Progenitor cell of endocrine pancreas (in vitro differentiated cells): ENCODE measurements around the gene MAGI3. TPM values are rescaled to one million over a fixed set of nuclear protein-coding genes. Genes with fewer than 3 reads are reported as not detected.

ENCODE experiments used
- DNase-seq: peaks from one replicate; pipeline ENCODE4 v3.0.0; 2021; ENCODE audit warnings: low spot score; ENCODE audit not compliant: unreplicated experiment
- H3K27ac Mint-ChIP-seq: 2 replicates; pipeline ENCODE4 v1.8.0; 2021; ENCODE audit warnings: mild to moderate bottlenecking, moderate library complexity, mixed read lengths
- H3K27me3 Mint-ChIP-seq: 2 replicates; pipeline ENCODE4 v1.8.0; 2021; ENCODE audit warnings: mixed read lengths
- H3K36me3 Mint-ChIP-seq: 2 replicates; pipeline ENCODE4 v1.8.0; 2022; ENCODE audit warnings: mixed read lengths; ENCODE audit not compliant: insufficient read depth
- H3K4me1 Mint-ChIP-seq: 2 replicates; pipeline ENCODE4 v1.8.0; 2021; ENCODE audit warnings: low read depth, mixed read lengths
- H3K4me3 Mint-ChIP-seq: 2 replicates; pipeline ENCODE4 v1.8.0; 2021; ENCODE audit warnings: low read depth, mild to moderate bottlenecking, moderate library complexity, mixed read lengths
- H3K9me3 Mint-ChIP-seq: 2 replicates; pipeline ENCODE4 v1.8.0; 2021; ENCODE audit warnings: low read depth, mixed read lengths
- CTCF ChIP-seq: fragments of 200-600 bp; sonication (generic); IDR thresholded peaks from one replicate; pipeline ENCODE4 v1.5.0; 2021; ENCODE audit warnings: antibody characterized with exemption, mild to moderate bottlenecking; ENCODE audit not compliant: unreplicated experiment
- long read RNA-seq: library from polyadenylated mRNA; unstranded; transcript quantifications from one replicate; pipeline ENCODE4 v2.0.0, GENCODE V29; 2020
- total RNA-seq: library from RNA; stranded (reverse); gene quantifications from 2 replicates; pipeline ENCODE4 v1.2.1, GENCODE V29; 2021

The MAGI3 gene
- 23.6 and 23.7 TPM in 2 replicates for total RNA-seq
- long read RNA-seq, partial matches to known transcripts, result 9 of 14 reads
- long read RNA-seq, other reads (novel, unspliced or antisense), result 5 of 14 reads

GRCh38 chr1:113389953-113390834 lies at the start of gene MAGI3:
MAGI3 (plus strand) TSS chr1:113390515; CDS start chr1:113391034, 519 bp downstream.
- DNase-seq, result peak; percentile 98
- H3K27me3 Mint-ChIP-seq, result no peaks in the 10 kb centered on the region
- TF ChIP-seq CTCF, result no peak
- peaks cover 33% of the 10 kb centered on the region for H3K4me1 Mint-ChIP-seq
- H3K4me3 Mint-ChIP-seq, result peak within 1 kb of the TSS; percentile 79
- H3K9me3 Mint-ChIP-seq, result peaks cover 3% of the 10 kb centered on the region
- H3K27ac Mint-ChIP-seq, result peak within 1 kb of the TSS; percentile 93
- H3K36me3 Mint-ChIP-seq, result no peaks in the 10 kb centered on the region

DNA sequence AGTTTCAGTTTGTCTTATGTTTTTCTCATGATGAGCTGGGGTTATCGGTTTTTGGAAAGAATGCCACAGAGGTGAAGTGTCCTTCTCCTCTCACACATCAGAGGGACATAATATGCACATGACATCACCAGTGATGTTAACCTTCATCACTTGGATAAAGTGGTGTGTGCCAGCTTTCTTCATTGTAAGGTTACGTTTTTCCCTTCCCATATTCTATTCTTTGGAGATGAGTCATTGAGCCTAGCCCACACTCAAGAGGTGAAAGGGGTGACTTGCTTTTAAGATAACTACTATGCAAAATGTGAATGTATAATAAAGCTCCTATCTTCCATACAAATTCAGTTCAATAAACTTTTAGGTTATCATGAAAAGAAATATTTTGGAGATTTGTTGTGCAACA lies 36.7 kb upstream of the MAGI3 start:
- DNase-seq, result no peak
- no peak overlapping the region for H3K4me3 Mint-ChIP-seq
- no peak for TF ChIP-seq CTCF

DNA sequence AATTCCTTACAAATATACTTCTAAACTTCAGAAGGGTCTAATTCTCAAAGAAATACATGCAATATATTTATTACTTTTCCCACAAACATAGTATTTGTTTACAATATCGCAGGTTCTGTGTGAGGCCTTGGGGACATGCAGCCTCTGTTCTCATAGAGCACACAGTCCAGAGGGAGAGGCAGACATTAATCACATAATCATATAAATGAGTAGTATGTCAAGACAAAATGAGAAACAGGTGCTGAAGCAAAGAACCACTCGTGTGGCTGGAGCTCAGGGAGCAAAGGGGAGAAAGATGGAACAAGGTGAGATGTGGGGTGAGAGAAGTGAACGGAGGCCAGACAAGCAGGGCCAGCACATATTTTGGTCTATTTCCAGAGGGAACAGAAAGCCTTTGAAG lies 26.4 kb upstream of the MAGI3 start:
- Mint-ChIP-seq H3K27me3 (no peaks in the 10 kb centered on the region), H3K36me3 (no peaks in the 10 kb centered on the region), H3K27ac (no peak overlapping the region), H3K4me1 (no peaks in the 10 kb centered on the region), H3K9me3 (no peaks in the 10 kb centered on the region), H3K4me3 (no peak overlapping the region)
- no peak for DNase-seq
- TF ChIP-seq CTCF, result no peak

More for the DNA sequence above, 36.7 kb upstream of the MAGI3 start:
- Mint-ChIP-seq H3K9me3 (no peaks in the 10 kb centered on the region), H3K36me3 (no peaks in the 10 kb centered on the region), H3K27me3 (no peaks in the 10 kb centered on the region), H3K27ac (no peak overlapping the region), H3K4me1 (no peaks in the 10 kb centered on the region)

- H3K36me3 Mint-ChIP-seq, result no peaks in the 10 kb centered on the region
- no peak overlapping the region for H3K27ac Mint-ChIP-seq
- DNase-seq, result no peak
- H3K4me1 Mint-ChIP-seq, result no peaks in the 10 kb centered on the region
- TF ChIP-seq CTCF, result no peak
- no peaks in the 10 kb centered on the region for H3K9me3 Mint-ChIP-seq
- no peak overlapping the region for H3K4me3 Mint-ChIP-seq
- H3K27me3 Mint-ChIP-seq, result no peaks in the 10 kb centered on the region
These were observed 21.3 kb upstream of the MAGI3 start for GRCh38 chr1:113369040-113369439.

GRCh38 chr1:113369699-113370098 lies 20.6 kb upstream of the MAGI3 start:
- H3K27ac Mint-ChIP-seq, result no peak overlapping the region
- H3K27me3 Mint-ChIP-seq, result no peaks in the 10 kb centered on the region
- no peaks in the 10 kb centered on the region for H3K4me1 Mint-ChIP-seq
- TF ChIP-seq CTCF, result no peak
- H3K36me3 Mint-ChIP-seq, result no peaks in the 10 kb centered on the region
- no peaks in the 10 kb centered on the region for H3K9me3 Mint-ChIP-seq
- DNase-seq, result no peak
- H3K4me3 Mint-ChIP-seq, result no peak overlapping the region
